NCI-H510A (cell line): ENCODE data around the gene PPT2.
A peak's percentile ranks its signal among the peaks of the same experiment; 100 is the strongest.

Source experiments
- DNase-seq: peaks from one replicate; lab custom pipeline; 2025; lab: John Stamatoyannopoulos, UW

The PPT2 gene

DNA sequence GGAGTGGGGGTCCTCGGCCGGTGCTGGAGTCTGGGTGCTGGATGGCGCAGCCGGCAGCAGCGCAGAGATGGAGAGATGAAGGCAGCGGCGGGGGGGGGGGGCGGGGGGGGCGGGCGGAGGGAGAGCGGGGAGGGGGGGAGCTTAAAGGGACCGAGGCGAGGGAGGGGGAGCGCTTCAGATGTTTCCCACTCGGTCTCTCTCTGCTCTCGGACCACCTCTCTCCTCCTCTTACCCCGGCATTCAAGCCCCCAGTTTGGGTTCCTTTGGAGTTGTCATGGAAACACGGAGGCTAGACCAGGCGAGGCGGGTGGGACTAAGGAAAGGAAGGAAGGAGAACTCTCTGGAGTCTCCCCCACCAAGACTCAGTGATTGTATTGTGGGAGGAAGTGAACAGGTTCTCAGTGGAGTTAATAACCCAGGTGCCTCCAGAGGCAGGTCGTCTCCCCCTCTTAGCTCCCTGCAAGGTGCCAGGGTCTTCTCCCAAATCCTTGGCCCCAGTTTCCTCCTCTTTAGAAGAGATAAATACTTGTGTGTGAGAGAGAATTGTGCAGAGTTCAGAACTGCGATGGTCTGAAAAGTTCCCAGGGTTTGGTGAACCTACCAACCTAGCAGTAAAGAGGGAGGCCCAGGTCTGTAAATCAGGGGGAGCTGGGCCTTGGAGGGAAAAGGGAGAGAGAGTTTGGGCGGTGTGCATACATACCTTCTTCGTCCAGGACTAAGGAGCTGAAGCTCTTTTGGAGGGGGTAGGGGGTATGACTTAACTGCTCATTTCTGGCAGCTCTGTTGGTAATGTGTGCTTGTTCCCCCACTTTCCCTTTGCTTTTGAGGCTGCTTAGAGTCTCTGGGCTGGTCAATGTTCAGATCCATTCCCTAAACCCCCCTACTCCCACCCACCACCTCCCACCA lies 1.8 kb upstream of the PPT2 start, which contains the start of gene PRRT1:
Gene PRRT1, minus strand, starts transcription at position 77 of the 906 bp plus-strand sequence. CDS start 112 bp downstream, outside the sequence.
- DNase-seq: no peak

DNA sequence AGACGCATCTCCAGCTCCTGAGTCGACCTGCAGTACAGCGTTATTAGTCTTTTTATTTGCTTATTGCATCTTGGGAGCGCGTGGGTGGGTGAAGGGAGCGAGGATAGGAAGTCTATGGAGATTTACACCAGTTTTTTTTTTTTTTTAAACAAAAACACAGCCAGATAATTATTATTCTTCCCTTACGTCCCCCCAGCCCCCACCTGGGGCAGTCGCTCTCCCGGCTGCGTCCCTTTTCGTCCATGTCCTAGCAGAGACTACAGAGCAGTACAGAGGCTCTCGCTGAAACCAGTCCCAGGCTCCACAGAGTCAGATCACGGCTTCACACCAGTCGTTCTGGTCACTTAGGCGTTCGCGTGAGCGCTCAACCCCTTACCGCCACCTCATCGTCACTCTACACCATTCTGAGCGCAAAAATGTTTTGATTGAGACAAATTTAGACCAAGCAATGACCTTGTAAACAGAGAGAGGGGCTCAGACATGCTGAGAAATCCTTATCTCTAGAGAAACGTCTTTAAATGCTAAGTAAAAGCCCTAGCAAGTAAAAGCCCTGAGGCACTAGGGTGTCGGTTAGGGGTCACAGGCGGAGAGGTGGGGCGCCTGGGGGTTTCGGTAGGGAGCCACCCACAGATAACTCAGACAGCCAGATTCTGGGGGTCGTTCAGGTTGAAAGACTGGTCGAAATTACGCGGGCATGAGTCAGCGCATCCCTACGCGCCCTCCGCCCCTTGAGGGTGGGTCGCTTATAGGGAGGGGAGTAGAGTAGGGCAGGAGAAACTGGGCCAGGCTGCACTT lies 975 bp upstream of the PPT2 start:
- no peak for DNase-seq

DNA sequence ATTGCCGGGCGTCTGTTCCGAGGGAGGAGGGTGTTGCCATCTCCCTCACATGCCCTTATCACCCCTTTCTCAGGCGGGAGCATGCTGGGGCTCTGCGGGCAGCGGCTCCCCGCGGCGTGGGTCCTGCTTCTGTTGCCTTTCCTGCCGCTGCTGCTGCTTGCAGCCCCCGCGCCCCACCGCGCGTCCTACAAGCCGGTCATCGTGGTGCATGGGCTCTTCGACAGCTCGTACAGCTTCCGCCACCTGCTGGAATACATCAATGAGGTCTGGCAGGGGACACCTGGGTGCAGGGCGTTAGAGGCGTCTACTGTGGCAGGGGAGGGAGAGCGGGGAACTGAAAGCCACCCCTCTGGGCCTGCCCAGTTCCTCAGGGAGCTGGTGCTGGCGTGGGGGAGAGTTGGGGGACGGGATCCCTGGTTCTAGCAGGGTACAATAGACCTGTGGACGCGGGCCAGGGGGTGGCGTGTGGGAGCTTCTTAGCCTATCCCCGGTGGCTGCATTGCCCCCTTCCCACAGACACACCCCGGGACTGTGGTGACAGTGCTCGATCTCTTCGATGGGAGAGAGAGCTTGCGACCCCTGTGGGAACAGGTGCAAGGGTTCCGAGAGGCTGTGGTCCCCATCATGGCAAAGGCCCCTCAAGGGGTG lies 697 bp downstream of the PPT2 start:
- DNase-seq: peak; percentile 79

DNA sequence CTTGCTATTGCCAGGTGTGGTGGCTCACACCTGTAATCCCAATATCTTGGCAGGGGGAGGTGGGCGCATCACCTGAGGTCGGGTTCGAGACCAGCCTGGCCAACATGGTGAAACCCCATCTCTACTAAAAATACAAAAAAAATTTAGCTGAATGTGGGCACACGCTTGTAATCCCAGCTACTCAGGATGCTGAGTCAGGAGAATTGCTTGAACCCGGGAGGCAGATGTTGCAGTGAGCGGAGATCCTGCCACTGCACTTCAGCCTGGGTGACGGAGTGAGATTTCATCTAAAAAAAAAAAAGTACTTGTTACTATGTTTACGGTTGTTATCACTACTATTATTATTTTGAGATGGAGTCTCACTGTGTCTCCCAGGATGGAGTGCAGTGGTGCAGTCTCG lies 3.0 kb downstream of the PPT2 start:
- no peak for DNase-seq

DNA sequence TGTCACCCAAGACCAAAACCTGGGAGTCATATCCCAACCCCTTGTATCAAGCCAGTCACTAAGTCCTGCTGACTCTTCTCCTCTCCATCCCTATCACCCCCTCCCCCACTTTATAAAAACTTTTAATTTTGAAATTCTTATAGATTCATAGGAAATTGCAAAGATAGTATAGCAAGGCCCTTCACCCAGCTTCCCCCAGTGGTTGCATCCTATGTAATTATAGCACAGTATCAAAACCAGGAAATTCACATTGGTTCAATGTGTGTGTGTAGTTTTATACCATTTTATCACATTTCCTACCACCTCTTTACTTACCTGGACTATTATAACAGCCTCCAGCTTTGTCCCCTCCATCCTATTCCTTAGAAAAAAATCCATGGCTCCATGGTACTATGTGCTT lies 4.1 kb downstream of the PPT2 start:
- DNase-seq: no peak

DNA sequence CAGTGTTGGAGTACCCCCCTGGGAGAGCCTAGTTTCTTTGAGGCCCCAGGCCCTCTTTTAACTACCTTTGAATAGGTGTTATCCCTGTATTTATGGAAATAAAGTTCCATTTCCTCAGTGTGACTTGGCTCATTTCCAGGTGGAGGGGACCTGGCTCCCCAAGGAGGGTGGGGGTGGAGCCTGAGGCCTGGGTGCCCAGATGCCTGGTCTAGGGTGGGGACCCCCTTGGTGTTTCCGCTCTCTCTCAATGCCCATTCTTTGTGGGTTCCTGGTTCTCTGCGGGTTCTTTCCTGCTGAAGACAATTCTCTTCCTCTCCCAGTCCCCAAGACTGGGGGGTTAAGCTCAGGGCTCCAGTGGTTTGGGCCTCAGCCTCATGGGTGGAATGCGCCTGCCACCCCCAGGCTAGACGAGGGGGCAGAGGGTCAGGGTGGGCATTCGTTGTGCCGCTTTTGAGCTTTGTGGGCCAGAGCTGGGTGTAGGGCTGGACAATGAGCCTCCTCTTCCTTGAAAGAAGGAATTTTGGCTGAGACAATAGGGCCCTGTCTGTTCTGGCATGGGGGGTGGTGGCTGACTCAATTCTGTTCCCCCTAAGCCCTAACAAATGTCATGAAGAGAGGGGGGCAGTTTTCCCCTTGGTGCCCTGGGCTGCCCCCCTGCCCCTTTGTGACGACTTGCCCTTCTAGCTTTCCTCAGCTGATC lies 9.8 kb downstream of the PPT2 start:
- DNase-seq: no peak

DNA sequence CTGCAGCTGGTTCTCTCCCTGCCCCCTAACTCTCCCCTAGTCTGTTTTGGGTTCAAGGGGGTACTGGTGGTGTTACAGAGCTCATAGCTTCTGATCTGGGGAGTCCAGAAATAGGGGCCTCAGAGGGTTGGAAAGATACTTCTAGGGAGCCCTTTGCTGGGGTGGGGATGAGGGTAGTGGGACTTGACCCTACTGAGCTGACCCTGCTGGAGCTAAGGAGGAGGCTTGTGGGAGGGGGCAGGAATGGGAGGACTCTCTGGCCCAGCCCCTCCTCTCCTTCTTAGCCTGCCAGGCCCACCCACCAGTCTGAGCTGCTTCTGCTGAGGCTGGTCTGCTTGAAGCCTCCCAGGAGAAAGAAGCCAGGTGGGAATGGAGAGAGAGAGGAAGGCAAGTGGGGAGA lies 10.4 kb downstream of the PPT2 start, which contains the start of gene EGFL8:
Gene EGFL8, plus strand, starts transcription at position 301 of the 400 bp plus-strand sequence. CDS start 1,571 bp downstream, outside the sequence.
- DNase-seq: no peak

DNA sequence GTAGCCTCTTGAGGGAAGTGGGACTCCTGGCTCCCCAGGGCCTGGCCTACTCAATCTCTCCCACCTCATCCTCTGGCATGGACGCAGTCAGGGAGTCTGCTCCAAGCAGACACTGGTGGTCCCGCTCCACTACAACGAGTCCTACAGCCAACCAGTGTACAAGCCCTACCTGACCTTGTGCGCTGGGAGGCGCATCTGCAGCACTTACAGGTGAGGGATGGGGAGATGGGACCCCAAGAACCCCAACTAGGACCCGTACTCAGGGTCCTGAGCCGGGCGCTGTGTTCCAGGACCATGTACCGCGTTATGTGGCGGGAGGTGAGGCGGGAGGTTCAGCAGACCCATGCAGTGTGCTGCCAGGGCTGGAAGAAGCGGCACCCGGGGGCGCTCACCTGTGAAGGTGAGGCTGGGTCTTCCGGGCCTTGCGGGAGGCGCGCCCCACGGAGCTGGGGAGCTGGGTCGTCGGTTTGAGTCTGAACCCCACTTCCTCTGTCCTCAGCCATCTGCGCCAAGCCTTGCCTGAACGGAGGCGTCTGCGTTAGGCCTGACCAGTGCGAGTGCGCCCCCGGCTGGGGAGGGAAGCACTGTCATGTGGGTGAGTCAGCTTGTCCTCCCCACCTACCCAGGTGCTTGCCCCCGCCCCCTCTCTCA lies 12.6 kb downstream of the PPT2 start:
- no peak for DNase-seq

DNA sequence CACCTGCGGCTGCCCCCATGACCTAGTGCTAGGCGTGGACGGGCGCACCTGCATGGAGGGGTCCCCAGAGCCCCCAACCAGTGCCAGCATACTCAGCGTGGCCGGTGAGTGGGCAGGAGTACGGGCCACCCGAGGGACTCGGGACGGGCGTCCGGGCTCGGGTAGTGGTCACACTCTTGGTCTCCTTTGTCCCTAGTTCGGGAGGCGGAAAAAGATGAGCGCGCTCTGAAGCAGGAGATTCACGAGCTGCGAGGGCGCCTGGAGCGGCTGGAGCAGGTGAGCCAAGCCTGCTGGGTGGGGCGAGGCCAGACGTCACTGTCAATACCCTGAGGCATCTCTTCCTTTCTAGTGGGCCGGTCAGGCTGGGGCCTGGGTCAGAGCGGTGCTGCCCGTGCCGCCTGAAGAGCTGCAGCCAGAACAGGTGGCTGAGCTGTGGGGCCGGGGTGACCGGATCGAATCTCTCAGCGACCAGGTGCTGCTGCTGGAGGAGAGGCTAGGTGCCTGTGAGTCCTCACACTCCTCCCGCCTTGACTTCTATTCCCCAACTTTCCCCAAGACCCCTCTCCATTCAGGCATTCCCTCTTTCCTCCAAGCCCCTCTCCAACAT lies 13.3 kb downstream of the PPT2 start:
- no peak for DNase-seq

DNA sequence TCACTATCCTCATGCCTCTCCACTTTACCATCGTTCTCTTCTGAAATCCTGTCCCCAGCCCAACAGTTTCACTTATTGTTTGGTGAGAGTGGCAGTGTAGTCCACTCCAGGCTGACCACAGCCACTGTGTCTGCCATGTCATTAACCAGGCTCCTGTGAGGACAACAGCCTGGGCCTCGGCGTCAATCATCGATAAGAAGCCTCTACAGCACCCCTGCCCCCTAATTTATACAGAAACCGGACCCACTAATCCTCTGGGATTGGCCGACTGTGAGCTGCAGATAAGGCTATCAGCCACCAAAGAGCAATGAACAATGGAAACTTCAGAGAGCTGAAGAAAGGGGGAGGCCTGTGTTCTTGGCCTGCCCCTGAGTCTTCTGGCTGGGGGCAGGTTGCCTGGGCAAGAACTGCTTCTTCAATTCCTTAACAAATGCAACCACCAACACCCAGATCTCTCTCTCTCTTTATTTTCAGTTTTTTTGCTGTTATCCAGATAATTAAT lies 13.9 kb downstream of the PPT2 start:
- DNase-seq: no peak

DNA sequence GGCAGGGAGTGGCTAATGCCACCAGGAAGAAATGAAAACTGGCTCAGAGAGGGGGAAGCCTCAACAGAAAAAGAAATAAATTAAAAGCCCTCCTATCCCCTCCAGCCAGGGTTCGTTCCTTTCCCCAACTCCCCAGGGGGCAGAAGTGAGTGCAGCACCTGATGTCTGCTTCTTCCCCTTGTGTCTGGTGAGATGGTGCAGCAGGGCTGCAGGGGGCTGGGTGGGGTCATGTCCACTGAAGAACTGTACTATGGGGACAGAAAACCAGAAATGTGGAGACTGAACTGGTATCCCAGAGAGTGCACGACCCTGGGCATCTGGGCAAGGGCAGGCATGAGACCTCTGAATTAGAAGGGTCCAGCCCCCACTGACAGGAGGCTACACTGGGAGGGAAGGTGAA lies 14.4 kb downstream of the PPT2 start:
- no peak for DNase-seq

DNA sequence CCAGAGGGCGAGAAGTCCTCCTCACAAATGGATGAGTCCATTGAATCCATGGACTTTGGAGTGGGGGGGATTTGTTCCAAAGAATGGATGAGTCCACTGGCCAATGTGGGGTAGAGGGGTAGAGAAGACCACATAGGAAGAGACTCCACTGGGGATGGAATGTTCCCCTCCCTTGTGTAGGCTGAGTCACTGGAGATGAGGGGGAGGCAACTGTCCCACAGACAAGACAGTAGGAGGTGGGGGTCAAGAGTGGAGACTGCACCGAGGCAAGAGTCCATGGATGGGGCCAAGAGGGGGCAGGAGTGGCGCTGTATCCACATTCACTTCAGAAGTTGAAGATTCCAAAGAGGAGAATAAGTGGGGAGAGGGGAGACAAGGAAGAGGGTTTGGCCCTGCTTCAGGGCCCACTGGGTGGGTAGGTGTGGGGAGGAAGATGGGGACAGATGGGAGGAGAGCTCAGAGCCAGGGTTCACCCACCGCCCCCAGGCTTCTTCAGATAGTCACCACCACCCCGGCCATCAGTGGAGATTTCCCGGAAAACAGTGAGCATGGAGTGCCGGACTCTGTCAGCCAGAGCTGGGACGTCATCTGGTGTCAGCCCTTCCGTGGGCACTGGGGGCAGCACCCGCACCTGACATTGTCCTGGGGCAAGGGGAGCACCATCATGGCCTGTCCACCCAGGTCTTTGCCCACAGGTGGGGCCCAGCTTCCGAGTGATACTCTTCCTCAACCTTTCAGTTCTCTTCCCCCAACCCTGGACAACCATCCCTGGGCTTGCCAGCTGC lies 15.1 kb downstream of the PPT2 start:
- DNase-seq: no peak

DNA sequence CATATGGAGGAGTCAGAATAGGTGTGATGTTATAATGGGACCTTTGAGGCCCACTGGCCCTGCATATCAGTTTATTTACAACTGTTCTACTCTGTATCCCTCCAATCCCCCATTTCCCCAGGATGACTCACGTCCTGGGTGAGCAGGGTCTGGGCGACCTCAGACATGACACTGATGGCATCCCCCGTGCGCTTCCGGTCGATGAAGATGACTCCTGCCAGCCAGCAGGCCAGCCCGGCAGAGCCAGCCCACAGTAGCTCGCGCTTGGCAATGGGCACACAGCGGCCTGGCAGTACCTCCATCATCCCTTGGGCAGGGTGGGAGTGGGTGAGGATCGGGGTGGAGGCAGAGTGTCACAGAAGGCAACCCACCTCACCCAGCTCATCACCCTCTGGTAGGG lies 16.4 kb downstream of the PPT2 start:
- no peak for DNase-seq

DNA sequence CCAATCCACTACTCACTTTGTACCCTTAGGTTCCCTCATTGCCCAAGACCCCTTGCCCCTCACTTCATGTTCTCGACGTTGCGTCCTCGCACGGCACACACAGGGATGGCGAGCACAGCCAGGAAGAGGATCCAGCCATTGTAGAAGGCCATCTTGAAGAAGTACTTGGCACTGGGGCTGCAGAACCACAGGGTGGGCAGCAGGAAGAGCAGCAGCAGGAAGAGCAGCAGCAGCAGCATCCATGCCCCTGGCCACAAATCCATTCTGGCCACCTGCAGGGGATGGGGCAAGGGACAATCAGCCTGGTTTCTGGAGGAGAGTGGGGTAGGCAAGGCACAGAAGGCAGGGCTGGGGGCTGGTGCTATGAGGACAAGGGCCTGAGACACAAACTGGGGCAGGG lies 17.3 kb downstream of the PPT2 start:
- DNase-seq: no peak

DNA sequence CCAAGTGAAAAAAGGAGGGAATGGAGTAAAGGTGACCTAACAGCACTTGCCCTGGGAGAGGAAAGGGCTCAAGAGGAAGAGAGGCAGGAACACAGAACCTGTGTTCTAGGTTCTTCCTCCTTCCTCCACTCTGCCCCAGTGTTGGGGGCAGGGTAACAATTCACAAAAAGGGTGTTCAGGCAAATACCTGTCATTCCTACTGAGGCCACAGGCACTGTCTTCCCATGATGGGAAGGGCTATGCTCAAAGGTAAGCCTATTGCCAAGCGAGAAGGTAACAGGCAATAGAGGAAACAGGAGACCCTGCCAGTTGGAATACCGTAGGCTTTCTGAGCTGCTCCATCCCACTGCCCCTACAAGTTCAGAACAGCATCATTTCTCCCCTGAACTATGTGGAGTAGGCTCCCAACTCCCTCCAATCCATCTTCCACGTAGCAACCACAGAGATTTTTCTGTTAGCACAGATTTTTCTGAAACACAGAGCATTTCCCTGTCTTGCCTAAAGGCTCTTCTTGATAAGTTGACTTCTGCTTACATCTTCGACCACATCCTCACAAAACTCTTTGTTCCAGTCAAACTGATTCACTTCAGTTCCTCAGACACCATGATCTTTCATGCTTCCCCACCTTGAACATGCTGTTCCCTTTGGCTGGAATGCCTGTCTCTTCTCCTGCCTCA lies 19.2 kb downstream of the PPT2 start:
- DNase-seq: no peak

DNA sequence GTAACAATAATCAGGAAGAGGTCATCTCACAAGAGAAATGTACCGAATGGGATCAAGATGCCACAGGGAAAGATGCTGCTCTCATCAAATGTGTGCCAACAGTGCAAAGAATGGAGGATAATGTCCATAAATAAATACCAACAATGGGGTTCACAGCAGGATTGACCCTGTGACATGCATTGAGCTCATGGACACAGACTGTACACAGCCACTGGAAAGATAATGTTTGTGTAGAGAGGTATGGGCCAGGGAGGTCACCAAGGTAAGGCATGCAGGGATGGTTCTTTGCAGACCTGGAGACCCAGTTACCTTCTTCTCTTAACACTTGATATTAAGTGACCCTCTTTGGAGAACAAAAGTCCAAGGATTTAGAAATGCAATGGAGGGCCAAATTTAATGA lies 20.5 kb downstream of the PPT2 start:
- no peak for DNase-seq

DNA sequence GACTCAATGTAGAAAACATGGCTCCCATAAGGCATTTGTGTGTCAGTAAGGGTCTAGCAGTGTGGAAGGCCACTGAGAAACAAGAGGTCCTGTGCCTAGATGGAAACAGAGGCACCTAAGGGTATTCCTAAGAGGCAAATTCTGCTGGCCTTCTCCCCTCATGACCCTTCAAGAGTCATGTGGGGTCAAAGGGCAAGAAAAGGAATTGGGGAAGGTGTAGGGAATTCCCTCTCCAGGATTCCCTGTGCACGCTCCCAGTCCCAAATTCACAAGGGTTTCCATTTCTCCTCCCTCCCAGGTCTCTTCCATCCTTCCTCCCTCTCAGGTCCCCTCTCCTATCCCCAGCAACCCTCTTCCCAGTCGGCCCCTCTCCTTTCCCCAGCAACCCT lies 21.4 kb downstream of the PPT2 start:
- no peak for DNase-seq

DNA sequence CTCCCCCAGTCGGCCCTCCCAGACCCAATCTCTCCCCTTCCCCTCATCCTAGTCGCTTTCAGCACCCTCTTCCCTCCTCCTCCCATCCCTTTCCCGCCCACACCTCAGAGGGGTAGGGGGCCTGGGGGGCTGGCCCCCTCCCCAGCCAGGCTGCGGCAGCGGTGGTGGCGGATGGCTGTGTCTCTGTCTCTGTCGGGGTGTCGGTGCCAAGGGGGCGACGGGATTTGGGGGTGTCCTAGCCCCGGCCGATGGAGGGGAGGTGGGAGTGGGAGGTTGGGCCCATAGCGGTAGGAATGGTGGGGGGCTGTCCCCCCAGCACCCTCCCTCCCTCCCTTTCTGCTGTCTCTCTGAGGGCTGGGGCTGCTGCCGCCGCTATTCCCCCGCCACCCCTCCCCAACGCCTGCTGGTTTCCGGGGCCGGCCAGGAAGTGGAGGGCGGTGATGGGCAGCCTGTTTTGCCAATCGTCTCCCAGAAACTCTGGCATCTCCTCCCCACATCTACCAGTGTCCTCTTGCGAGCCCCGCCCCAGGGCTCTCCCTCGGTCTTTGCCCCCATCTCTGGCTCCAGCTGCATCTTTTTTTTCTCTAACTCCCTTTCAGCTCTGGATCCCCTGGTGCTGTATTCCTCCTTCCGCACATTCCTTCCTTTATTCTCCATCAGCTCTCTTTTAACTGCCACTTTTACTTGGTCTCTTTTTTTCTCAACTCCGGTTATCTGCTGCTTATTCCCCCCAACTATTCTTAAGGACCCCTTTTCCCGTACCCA lies 22.0 kb downstream of the PPT2 start, which contains the start of gene AGPAT1:
Gene AGPAT1, minus strand, starts transcription at position 374 of the 765 bp plus-strand sequence. CDS start 4,588 bp downstream, outside the sequence.
- DNase-seq: peak; percentile 91
